ENCODE measurements around the gene GPALPP1.
A peak's percentile ranks its signal among the peaks of the same experiment; 100 is the strongest.
"Not testable (repeated sequence)": the region's sequence is repeated elsewhere in the genome, so short reads cannot be mapped to it uniquely, and the experiment has no call there.

Gene GPALPP1

DNA sequence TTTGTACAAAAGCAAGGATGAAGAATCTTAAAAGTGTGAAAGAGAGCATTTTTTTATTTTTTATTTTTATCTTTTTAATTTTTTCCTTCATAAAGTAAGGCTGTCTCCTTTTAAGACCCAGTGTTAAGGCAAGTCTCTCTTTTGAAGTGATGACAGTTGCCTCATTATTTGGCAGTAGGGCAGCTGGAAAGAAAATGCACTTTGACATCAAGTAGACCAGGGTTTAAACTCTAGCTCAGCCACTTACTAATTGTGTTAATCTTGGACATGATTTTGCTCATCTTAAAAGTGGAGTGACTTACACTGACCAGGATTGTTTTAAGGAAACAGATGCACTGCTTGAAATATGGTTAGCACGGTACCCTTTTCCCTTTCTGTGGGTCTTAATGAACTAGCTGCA is 18.5 kb downstream of the GPALPP1 start:
- no peak for DNase-seq

DNA sequence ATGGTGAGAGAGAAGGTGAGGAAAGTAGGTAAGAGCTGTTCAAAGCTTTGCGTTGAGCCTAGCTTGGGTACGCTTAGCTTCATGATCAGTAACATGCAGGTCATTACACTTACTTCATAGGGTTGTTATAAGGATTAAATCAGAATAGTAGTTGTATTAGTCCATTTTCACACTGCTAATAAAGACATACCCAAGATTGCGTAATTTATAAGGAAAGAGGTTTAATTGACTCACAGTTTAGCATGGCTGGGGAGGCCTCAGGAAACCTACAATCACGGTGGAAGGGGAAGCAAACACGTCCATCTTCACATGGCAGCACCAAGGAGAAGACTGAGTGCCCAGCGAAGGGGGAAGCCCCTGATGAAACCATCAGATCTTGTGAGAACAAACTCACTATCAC is 21.9 kb downstream of the GPALPP1 start:
- DNase-seq: no peak

DNA sequence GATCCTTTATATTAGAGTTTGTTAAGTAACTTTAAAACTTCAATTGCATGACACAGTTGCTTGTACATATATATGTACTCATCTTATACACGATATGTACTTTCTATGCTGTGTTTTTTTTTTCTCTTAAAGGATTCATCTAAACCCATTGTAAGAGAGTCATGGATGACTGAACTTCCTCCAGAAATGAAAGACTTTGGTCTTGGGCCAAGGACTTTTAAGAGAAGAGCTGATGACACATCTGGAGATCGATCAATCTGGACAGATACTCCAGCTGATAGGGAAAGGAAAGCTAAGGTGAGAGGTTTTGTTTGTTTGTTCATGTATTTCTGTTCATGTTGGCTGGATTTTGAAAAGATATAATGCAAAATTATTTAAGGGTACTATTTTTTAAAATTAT is 26.0 kb downstream of the GPALPP1 start:
- DNase-seq: no peak

DNA sequence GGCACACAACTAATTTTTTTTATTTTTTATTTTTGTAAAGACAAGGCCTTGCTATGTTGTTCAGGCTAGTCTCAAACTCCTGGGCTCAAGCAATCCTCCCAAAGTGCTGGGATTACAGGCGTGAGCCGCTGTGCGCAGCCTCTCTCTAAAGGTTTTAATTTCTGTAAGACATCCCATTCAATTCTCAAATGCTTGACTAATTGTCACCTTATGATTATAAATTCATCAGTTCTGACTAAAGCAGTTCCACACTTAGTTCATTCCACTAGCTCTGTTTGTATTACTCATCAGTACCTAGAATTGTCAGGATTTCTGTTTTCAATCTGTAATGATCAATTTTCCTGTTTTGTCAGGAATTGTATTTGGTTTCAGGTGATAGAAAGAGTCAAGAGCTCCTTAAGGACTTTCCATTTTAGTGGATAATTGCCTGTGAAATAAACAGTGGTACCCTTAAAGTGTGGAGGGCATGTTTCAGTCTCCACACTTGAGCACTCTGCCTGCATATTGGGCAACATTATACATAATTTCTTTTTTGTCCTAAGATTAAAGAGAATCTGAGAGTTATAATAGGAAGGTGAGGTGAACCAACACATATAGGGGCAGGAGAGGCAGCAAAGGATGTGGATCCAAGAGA is 27.6 kb downstream of the GPALPP1 start:
- no peak for DNase-seq

DNA sequence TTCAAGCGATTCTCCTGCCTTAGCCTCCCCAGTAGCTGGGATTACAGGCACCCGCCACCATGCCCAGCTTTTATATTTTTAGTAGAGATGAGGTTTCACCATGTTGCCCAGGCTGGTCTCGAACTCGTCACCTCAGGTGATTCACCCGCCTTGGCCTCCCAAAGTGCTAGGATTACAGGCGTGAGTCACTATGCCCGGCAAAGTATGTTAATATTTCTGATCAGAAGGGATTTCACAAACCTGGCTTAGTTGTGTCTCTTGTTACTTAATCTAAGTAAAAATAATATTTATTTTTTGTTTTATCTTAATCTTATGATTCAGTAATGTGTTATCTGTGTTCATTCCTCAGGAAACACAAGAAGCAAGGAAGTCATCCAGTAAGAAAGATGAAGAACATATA is 30.6 kb downstream of the GPALPP1 start:
- not testable (repeated sequence) for DNase-seq

DNA sequence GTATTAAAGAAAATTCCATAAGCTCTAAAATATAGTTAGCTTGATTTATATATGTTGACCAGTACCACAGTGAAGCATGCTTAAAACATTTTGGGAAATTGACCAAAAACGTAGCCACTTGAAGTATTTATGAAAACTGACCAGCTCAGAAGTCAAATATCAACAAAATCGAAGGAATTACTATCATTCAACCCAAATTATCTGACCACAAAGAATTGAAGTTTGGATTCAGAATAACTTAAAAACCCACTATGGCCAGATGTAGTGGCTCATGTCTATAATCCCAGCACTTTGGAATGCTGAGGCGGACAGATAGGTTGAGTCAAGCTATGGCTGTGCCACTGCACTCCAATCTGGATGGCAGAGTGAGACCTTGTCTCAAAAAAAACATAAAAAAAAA is 31.9 kb downstream of the GPALPP1 start:
- DNase-seq: no peak

DNA sequence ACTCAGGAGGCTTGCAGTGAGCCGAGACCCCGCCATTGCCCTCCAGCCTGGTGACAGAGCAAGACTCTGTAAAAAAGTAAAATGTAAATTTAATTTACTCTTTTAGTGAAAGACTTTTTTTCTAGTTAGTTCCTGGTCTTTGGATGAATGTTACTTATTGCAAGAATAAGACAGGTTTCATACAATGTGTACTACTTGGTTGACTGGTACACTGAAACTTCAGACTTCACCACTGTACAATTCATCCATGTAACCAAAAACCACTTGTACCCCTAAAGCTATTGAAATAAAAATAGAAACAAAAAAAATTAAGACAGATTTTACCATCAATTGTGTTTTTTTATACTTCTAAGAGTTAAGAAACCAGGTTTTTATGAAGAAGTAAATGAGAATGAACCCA is 35.5 kb downstream of the GPALPP1 start:
- no peak for DNase-seq

DNA sequence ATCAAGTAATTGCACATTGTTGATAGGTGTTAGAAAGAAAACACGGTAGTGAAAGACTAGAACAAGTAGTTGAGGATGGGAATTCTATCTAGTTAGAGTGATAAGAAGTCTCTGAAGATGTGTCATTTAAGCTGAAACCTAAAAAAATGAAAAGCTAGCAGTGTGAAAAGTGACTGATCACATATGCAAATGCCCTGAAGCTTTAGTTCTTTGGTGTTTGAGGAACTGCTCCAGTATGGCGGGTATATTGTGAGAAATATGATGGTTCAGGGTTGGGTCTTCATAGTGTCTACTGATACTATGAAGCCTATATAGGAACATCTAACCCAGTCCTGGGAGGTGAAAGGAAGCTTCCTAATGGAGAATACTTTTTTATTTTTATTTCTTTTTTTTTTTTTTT is 45.0 kb downstream of the GPALPP1 start:
- no peak for DNase-seq

DNA sequence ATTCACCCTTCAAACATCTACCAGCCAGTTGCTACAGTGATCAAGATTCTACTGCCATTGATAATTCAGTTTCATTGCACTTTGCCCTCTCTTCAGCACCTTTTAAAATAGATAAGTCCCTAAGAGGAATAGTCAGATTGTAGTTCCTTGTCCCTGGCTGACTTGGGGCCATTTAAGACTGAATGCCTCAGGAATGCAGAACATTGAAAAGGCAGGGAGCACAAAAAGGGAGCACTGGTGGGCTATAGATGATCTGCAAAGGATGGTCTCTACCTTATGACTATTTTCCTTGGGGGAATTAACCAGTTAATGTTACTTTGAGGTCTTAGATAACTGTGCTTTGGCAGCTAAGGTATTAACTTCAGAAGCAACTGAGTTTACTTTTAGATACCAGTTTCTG is 46.9 kb downstream of the GPALPP1 start:
- no peak for DNase-seq

DNA sequence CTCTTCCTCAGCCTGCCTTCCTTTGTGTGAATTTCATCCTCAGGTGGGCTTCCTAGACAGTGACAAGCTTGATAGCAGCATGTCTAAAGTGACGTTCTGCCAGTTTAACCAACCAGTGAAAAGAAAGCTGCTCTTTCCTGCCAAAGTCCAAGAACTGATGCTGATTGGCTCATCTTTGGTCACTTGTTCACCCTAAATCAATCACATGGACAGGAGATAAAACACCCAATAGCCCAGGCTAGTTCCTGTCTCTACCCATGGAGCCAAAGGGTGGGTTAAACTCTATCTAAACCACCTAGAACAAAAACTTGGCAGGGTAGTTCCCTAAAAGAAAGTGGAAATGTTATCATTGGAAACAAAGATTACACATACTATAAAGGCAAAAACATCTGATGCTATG is 50.8 kb downstream of the GPALPP1 start:
- DNase-seq: no peak

DNA sequence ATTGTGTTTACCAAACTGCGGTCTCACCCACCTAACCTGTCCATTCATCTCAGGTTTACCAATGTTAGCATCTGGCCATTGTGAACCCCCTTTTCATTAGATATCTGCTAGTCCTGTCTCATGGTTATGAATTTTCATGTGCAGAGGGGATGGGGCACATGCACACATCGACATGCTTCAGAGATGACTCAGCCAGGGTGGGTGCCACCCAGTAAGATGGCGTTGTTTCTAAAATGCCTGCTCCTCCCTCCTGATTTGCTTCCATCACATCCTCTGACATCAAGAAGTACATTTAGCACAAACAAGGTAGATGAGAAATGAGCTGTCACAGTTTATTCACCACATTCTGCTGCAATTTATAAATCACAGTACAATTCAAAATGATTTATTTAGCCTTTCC is 51.3 kb downstream of the GPALPP1 start:
- DNase-seq: no peak

DNA sequence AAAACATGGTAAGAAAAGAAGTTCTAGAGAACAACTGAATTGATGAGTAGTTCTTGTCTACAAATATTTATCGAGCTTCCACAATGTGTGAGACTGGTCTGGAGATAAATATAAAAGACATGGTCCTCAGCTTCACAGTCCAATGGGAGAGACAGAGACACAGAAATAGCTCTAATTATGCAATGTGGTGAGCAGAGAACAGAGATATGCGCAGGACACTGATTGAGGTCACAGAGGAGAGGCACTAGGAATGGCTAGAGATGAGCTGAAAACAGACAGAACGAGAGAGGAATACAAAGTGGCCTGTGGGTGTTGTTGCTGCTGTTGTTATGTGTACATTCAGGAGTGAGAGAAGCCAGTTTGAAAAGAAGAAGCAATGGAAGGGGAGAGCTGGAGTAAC is 53.2 kb downstream of the GPALPP1 start:
- DNase-seq: no peak

DNA sequence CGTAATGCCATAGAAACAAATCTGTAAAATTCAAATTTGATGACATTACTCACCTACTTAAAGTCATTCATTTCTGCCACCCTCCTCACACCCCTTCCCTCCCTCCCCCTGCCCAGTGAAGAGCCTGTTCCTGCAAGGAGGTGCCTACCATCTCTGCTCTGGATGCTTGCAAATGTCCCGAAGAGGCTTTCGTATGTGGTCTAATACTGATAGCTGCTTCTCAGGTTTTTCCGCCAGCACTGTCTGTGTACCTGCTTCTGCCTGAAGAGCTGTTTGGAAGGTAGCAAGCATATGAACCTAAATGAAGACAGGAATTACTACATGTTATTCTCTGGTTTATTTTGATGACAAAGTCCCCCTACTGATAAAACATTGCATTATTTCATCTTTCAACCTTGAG is 57.1 kb downstream of the GPALPP1 start:
- DNase-seq: no peak

DNA sequence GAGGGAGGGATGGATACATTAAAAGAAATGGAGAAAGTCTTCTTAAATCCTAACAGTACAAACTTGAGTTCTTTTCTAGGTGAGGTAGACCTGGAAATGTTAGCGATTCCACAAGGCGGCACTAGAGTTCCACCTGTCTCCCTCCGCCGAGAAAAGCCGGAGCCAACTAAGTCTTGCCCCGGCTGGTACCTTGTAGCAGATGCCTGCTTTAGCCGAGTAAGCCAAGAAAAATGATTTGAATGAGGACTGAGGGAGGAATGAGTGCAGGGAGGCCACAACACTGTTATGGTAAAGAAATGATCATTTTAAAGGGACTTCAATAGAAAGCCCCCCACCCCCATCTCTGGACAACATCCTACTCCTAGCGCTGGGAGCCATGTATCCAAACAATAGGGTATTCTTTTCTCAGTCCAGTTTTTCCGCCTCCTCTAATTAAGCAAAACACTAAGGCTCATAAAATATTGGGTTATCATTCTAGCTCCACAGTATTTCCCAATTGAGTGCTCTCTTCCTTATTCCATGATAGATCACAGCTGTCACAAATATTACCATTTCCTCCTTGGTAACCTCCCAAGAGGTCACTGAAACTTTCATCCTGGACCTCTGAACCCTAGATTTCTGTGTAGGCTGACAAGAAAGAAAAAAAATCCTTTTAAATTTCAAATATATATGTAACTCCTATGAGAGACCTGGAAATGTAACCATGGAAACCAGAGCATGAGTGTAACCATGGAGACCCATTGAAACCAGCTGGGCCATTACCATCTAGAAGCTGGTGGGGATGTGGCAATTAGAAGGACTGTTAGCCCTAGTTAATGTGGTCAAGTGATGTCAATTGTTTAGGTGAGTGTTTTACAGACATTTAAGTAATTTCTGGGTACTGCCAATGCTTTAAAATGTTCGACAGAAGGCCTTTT is 58.3 kb downstream of the GPALPP1 start:
- DNase-seq: peak; percentile 74

DNA sequence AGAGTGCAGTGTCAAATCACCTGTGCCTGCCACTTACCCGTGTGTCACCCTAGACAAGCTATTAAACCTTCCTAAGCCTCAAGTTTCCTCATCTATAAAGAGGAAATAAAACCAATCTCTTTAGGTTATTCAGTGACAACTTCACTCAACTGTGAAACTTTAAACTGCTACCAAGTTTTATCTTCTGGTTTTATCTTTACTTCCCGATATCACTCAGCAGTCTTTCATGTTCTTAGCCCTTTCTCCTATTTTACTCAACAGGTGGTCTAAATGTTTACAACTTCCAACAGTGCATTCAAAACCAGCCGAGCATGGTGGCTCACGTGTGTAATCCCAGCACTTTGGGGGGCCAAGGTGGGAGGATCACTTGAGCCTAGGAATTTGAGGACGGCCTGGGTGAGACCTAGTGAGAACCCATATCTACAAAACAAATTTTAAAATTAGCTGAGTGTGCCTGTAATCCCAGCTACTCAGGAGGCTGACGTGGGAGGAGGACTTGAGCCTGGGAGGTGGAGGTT is 59.6 kb downstream of the GPALPP1 start:
- no peak for DNase-seq

DNA sequence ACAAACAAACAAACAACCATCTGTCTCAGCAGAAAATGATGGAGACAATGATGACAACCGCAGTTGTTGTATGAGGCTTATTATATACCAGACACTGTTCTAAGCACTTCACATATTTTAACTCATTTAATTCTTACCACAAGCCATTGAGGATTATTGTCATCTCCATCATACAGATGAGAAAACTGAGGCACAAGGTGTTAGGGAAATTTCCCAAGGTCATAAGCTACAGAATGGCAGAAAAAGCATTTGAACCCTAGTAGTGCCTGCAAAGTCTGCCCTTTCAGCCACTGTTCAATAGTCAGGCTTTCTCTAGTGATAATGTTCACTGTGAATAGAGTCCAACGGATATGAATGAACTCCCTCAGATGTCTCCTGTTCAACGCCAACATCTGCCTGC is 60.1 kb downstream of the GPALPP1 start:
- no peak for DNase-seq

DNA sequence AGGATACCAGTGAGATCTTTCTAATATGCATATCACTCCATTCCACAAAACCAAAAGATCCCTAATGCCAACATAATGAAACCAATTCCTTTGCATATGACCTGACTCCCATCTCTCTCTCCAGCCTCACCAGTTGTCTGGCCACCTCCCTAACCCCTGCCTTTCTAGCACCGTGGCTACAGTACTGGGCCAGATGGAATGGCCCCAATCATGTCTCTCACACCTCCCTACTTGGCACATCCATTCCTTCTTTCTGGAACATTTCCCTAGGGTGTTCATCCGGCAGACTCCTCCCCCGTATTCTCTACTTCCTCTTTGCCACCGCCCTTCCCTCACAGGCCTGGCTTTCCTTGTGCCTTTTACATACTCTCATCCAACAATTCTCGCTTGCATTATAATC is 62.0 kb downstream of the GPALPP1 start:
- DNase-seq: no peak

DNA sequence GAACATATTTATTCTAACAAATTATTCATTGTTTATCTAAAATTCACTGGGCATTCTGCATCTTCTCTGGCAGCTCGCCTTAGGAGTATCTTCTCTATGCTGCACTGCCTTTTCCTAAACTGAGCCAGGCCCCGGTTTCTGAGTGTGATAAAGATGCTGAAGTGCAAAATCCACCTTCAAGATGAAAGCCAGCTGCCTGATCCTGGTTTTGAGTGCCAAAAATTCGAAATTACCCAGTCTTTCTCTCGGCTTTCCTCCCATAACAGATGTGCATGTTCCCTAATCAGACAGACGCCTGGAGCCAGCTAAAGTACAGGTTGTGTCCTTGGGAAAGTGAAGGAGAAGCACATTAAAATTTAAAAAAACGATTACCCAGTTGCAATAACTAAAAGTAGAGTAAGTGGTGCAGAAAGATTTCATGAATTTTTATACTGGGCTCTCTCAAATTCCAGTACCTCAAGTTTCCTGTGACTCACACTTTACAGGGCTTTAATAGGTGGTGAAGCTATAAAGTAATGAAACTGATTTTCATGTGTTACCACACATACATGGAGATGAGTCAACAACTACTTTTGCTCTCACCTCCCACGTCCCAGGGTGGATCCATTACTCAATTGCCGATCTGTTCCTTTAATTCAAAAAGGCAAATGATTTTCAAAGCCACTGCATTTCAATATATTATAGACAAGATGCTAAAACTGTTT is 66.0 kb downstream of the GPALPP1 start:
- DNase-seq: peak; percentile 17

DNA sequence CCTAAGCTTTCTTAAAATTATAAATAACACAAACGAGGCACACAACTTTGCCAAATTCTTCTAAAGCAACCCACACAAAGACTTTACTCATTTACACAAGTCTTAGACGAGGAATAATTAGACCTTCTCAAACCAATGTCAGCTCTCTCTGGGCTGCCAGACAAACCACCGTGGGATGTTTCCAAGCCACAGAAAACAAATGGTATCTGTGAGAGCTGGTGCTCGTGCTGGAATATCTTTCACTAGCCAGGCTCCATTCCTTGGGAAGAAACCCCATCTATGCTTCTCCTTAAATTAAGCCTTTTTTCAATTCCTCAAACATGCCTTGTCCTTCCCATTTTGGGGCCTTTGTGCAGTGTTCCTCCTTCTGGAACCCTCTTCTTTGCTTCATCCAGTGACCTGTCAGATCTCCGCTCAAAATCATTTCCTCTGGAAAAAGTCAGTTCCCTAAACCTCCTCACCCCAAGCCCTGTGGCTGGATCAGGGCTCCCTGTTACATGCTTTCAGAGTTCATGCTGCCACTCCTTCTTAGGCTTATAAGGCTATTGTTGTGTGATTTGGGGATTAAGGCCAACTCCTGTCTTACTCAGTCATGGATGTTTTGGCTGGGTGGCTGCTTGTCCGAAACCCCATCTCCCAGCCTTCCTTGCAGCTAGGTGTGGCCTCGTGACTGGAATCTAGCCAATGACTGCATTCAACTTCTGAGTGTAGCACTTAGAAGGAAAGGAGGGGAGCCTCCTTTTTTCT is 66.7 kb downstream of the GPALPP1 start:
- no peak for DNase-seq

DNA sequence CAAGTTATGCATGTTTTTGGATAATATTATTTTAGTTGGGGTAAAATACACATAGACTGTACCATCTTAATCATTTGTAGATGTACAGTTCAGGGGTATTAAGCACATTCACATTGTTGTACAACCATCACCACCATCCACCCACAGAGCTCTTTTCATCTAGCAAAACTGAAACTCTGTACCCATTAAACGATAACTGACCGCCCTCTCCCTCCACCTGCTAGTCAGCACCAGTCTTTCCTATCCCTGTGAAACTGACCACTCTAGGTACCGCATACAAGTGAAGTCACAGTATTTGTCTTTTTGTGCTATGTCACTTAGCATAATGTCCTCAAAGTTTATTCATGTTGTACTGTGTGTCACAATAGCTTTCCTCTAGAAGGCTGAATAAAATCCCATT is 70.7 kb downstream of the GPALPP1 start:
- no peak for DNase-seq

DNA sequence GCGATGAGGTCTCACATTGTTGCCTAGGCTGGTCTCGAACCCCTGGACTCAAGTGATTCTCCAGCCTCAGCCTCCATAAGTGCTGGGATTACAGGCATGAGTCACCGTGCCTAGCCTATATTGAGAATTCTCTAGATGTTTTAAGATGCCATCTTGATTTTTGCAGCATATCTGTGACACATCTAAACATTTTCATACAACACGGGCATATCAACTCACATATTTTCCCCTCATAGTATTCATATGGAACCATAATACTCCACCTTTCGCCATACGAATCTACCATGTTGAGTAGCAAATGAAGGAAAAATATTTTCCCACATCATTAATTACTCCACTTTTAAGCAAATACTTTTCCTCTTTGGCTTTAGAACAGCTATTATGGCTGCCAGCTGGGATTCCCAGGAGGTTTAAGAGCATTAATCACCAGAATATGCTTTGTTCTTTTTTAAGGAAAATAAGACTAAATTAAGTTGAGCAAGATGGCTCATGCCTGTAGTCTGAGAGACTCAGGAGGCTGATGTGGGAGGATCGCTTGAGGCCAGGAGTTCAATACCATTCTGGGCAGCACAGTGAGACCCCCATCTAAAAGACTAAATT is 74.0 kb downstream of the GPALPP1 start:
- no peak for DNase-seq

DNA sequence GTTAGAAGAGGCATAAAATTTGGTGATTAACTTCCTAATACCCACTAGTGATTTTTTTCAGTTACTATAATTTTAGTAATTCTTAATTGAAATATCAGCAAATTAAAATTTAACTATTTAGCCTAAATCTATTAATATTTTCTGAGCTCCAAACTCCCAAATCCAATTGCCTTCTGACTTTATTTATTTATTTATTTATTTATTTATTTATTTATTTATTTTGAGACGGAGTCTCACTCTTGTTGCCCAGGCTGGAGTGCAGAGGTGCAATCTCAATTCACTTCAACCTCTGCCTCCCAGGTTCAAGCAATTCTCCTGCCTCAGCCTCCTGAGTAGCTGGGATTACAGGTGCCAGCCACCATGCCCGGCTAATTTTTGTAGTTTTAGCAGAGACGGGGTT is 74.6 kb downstream of the GPALPP1 start:
- not testable (repeated sequence) for DNase-seq

DNA sequence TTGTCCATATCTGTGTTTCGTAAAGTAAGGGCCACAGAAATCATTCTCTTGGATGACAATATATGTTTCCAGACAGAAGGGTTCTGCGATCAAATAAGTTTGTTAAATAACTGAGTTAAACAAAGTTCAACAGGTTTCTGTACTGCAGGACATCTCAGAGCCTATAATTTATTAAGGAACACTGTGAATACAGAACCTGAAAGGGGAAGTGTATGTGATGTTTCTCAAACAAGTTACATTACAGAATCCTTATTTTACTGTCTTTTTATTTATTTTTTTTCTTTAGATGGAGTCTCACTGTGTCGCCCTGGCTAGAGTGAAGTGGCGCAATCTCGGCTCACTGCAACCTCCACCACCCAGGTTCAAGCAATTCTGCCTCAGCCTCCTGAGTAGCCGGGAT is 75.6 kb downstream of the GPALPP1 start:
- DNase-seq: no peak
